Transverse colon (tissue), 4 donors: ENCODE results near the gene WDSUB1. TPM values are rescaled to one million over a fixed set of nuclear protein-coding genes. Genes with fewer than 3 reads are reported as not detected.

Experiments used
- DNase-seq: peaks from one replicate; pipeline ENCODE4 v3.0.0-alpha.2; 2019
- H3K27ac ChIP-seq, 4 donors: fragments of 200-600 bp; sonication (generic); 2 replicates each; pipeline ENCODE4 v1.5.1; 2016 to 2018; ENCODE audit warnings: inconsistent platforms in 4 of 4
- H3K27me3 ChIP-seq: fragments of 200-600 bp; sonication (generic); 2 replicates; pipeline ENCODE4 v1.5.1; 2017; ENCODE audit warnings: inconsistent platforms
- H3K36me3 ChIP-seq, 4 donors: fragments of 200-600 bp; sonication (generic); 2 replicates each; pipeline ENCODE4 v1.5.1; 2017 to 2019; ENCODE audit warnings: inconsistent platforms in 4 of 4
- H3K4me1 ChIP-seq, 4 donors: fragments of 200-600 bp; sonication (generic); 2 replicates each; pipeline ENCODE4 v1.5.1; 2017 to 2020; ENCODE audit warnings: inconsistent platforms in 4 of 4
- H3K4me3 ChIP-seq, 4 donors: fragments of 200-600 bp; sonication (generic); 1 replicate in 1 of 4; 2 replicates in 3 of 4; pipeline versions ENCODE4 v1.5.1 to v1.6.1; 2017 to 2019; ENCODE audit warnings: inconsistent platforms in 4 of 4
- H3K9me3 ChIP-seq, 2 donors: fragments of 200-600 bp; sonication (generic); 2 replicates each; pipeline ENCODE4 v1.5.1; 2017 to 2019; ENCODE audit warnings: inconsistent platforms in 2 of 2
- CTCF ChIP-seq, 5 experiments: fragments of 200-600 bp in 3 of 5; fragments of 450-650 bp in 2 of 5; sonication (generic) in 3 of 5; IDR thresholded peaks; 1 replicate in 2 of 5; 2 replicates in 3 of 5; pipeline ENCODE4 v1.5.1; 2016 to 2017; ENCODE audit warnings: antibody characterized with exemption in 5 of 5, inconsistent platforms in 3 of 5, mild to moderate bottlenecking in 2 of 5, moderate library complexity in 1 of 5
- EP300 ChIP-seq: sonication (generic); formaldehyde crosslinking; IDR thresholded peaks from one replicate; pipeline ENCODE4 v1.6.1; 2017; ENCODE audit warnings: antibody characterized with exemption, low read depth
- POLR2A ChIP-seq: fragments of 450-650 bp; IDR thresholded peaks from one replicate; pipeline ENCODE4 v1.6.1; 2016; ENCODE audit warnings: antibody characterized with exemption, mild to moderate bottlenecking, moderate library complexity
- POLR2AphosphoS5 ChIP-seq, 3 donors: sonication (generic); formaldehyde crosslinking; IDR thresholded peaks; one replicate each; pipeline ENCODE4 v1.6.1; 2016; ENCODE audit warnings: antibody characterized with exemption in 3 of 3
- WGBS, 2 donors: methylation state at CpG; one replicate each; pipeline ENCODE4 v1.1.5; 2018; ENCODE audit warnings: low coverage in 1 of 2; 5-methylcytosine and 5-hydroxymethylcytosine counted together
- in situ Hi-C, 4 donors: fragments of 200-750 bp; cut with MboI; loops; one replicate each; pipeline versions ENCODE4 v1.15.0 to v1.15.1; 2017; ENCODE audit warnings: low sequenced_read_pairs in 3 of 4, low pct_ligation_motif_present in 1 of 4, low pct_unique_long_range_greater_than_20kb in 1 of 4
- intact Hi-C: fragments of 100-400 bp; cut with DNase I; formaldehyde crosslinking; loops from one replicate; pipeline ENCODE4 v1.15.1; 2023; ENCODE audit warnings: low total_unique reads
- total RNA-seq, 4 donors: library from RNA; depleted of rRNA; stranded (reverse); fragments of >200 nt; gene quantifications; one replicate each; pipeline ENCODE4 v1.1.0, GENCODE V29; 2016

WDSUB1 gene
- total RNA-seq, 4 donors from 2014 or later = 3.4 to 10.3 (median 9.1) TPM

GRCh38 chr2:159209341-159210306 lies 76.9 kb downstream of the WDSUB1 start:
- 48 to 72% methylated on average over 3 to 15 of the region's 15 CpGs for WGBS, 2 donors
- TF ChIP-seq POLR2A (no peak), EP300 (no peak), CTCF (IDR thresholded peaks at IDR 0.05) (no peak), POLR2AphosphoS5 (IDR thresholded peaks at IDR 0.05) (peak in 2 of 3 donors; percentile 36 to 55)
- no peaks in the 10 kb centered on the region for H3K36me3 ChIP-seq
- H3K4me1 ChIP-seq = peaks cover 0 to 14% (median 4%) of the 10 kb centered on the region in 4 donors
- no peak overlapping the region for H3K4me3 ChIP-seq
- intact Hi-C loops = no loop called here
- H3K27me3 ChIP-seq = no peaks in the 10 kb centered on the region
- no peaks in the 10 kb centered on the region for H3K9me3 ChIP-seq
- in situ Hi-C loops = no loop called here
- peak overlapping the region; percentile 48 to 73 (median 57) for H3K27ac ChIP-seq
- DNase-seq = peak; percentile 71

GRCh38 chr2:159208438-159208837 lies 78.1 kb downstream of the WDSUB1 start:
- H3K27me3 ChIP-seq = no peaks in the 10 kb centered on the region
- TF ChIP-seq EP300 (no peak), POLR2AphosphoS5 (IDR thresholded peaks at IDR 0.05) (no peak), CTCF (IDR thresholded peaks at IDR 0.05) (no peak), POLR2A (no peak)
- H3K9me3 ChIP-seq = no peaks in the 10 kb centered on the region
- peaks cover 0 to 14% (median 4%) of the 10 kb centered on the region in 4 donors for H3K4me1 ChIP-seq
- in situ Hi-C loops (no loop called here), intact Hi-C loops (no loop called here)
- 77 to 100% methylated on average over 2 to 5 of the region's 5 CpGs for WGBS, 2 donors
- no peak overlapping the region for H3K27ac ChIP-seq
- no peak overlapping the region for H3K4me3 ChIP-seq
- no peak for DNase-seq
- H3K36me3 ChIP-seq = no peaks in the 10 kb centered on the region

- TF ChIP-seq POLR2A (no peak), EP300 (no peak), POLR2AphosphoS5 (IDR thresholded peaks at IDR 0.05) (no peak), CTCF (IDR thresholded peaks at IDR 0.05) (no peak)
- intact Hi-C loops = no loop called here
- no peaks in the 10 kb centered on the region for H3K36me3 ChIP-seq
- peaks cover 7 to 18% (median 8%) of the 10 kb centered on the region in 4 donors for H3K4me1 ChIP-seq
- in situ Hi-C loops = no loop called here
- WGBS, 2 donors = 83 to 91% methylated on average over 6 of the region's 6 CpGs
- H3K9me3 ChIP-seq = no peaks in the 10 kb centered on the region
- DNase-seq = no peak
- H3K27ac ChIP-seq = no peak overlapping the region
- no peaks in the 10 kb centered on the region for H3K27me3 ChIP-seq
- H3K4me3 ChIP-seq = no peak overlapping the region
Observed at GRCh38 chr2:159206736-159207380, 79.6 kb downstream of the WDSUB1 start.
